Activated CD4-positive, alpha-beta T cell treated with anti-CD3 and anti-CD28 coated beads for 36 hours (primary cell): ENCODE measurements around the gene TUT4. TPM values are rescaled to one million over a fixed set of nuclear protein-coding genes. Genes with fewer than 3 reads are reported as not detected.
A peak's percentile ranks its signal among the peaks of the same experiment; 100 is the strongest.
"Not testable (repeated sequence)": the region's sequence is repeated elsewhere in the genome, so short reads cannot be mapped to it uniquely, and the experiment has no call there.

Experiments used
- ATAC-seq: fragments of 200-7000 bp; cut with Tn5 transposase; one replicate; pipeline ENCODE4 v1.10.0; 2021; ENCODE audit warnings: mild to moderate bottlenecking, moderate library complexity
- CTCF ChIA-PET: fragments of 350-600 bp; sonication (Branson Sonifier 250); formaldehyde crosslinking; loops from one replicate; lab custom pipeline; 2021; ENCODE audit warnings: antibody characterized with exemption; lab: Charles Lee
- POLR2A ChIA-PET: fragments of 350-600 bp; sonication (Branson Sonifier 250); formaldehyde crosslinking; loops from one replicate; lab custom pipeline; 2021; ENCODE audit warnings: antibody characterized with exemption, inconsistent platforms; lab: Charles Lee
- DNase-seq: peaks from one replicate; pipeline ENCODE4 v3.0.0-alpha.2; 2020
- H3K27ac Mint-ChIP-seq: one replicate; pipeline ENCODE4 v1.8.0; 2021; ENCODE audit warnings: mixed read lengths
- H3K27me3 Mint-ChIP-seq: one replicate; pipeline ENCODE4 v1.8.0; 2021; ENCODE audit warnings: mixed read lengths
- H3K36me3 Mint-ChIP-seq: one replicate; pipeline ENCODE4 v1.8.0; 2021; ENCODE audit warnings: low read depth, mixed read lengths
- H3K4me1 Mint-ChIP-seq: one replicate; pipeline ENCODE4 v1.8.0; 2021; ENCODE audit warnings: mixed read lengths
- H3K4me3 Mint-ChIP-seq: one replicate; pipeline ENCODE4 v1.8.0; 2021; ENCODE audit warnings: mild to moderate bottlenecking, moderate library complexity, mixed read lengths
- H3K9me3 Mint-ChIP-seq: one replicate; pipeline ENCODE4 v1.8.0; 2021; ENCODE audit warnings: low read depth, mixed read lengths
- intact Hi-C, 2 experiments: fragments of 100-400 bp; cut with DNase I in 1 of 2; cut with micrococcal nuclease in 1 of 2; formaldehyde crosslinking; loops; one replicate each; pipeline versions ENCODE4 v1.14.2 to v1.15.1; 2022 to 2024; cut with DNase I, micrococcal nuclease
- total RNA-seq, 2 experiments: library from RNA; stranded (reverse); gene quantifications; one replicate each; pipeline ENCODE4 v1.2.3, GENCODE V29; 2021

TUT4 gene
- total RNA-seq, 2 experiments from 2014 or later: 61.6 to 71.7 TPM

GRCh38 chr1:52592637-52593323, 39.9 kb upstream of the TUT4 start:
- ChIA-PET POLR2A (no interaction called here), CTCF (interaction anchor here (0.6 to 1.1 kb wide), 4 partner anchors 11 to 123 kb away, joined by 3 read pairs; no protein-coding TSS in a partner anchor)
- Mint-ChIP-seq H3K27ac (no peak overlapping the region), H3K4me1 (no peaks in the 10 kb centered on the region), H3K4me3 (no peak overlapping the region), H3K36me3 (no peaks in the 10 kb centered on the region), H3K9me3 (no peaks in the 10 kb centered on the region), H3K27me3 (no peaks in the 10 kb centered on the region)
- DNase-seq (no peak), ATAC-seq (no peak)
- intact Hi-C loops: no loop called here

GRCh38 chr1:52590266-52590665, 37.4 kb upstream of the TUT4 start:
- intact Hi-C loops: no loop called here

GRCh38 chr1:52588535-52588934, 35.6 kb upstream of the TUT4 start:
- CTCF ChIA-PET: no interaction called here
- Mint-ChIP-seq H3K4me1 (no peaks in the 10 kb centered on the region), H3K9me3 (no peaks in the 10 kb centered on the region), H3K36me3 (no peaks in the 10 kb centered on the region), H3K27me3 (no peaks in the 10 kb centered on the region), H3K27ac (no peak overlapping the region), H3K4me3 (no peak overlapping the region)
- no peak for DNase-seq
- POLR2A ChIA-PET: no interaction called here
- intact Hi-C loops: no loop called here
- no peak for ATAC-seq

More at GRCh38 chr1:52590266-52590665, 37.4 kb upstream of the TUT4 start:
- Mint-ChIP-seq H3K36me3 (no peaks in the 10 kb centered on the region), H3K4me1 (no peaks in the 10 kb centered on the region), H3K4me3 (no peak overlapping the region), H3K27me3 (no peaks in the 10 kb centered on the region), H3K9me3 (no peaks in the 10 kb centered on the region), H3K27ac (no peak overlapping the region)
- POLR2A ChIA-PET: no interaction called here
- DNase-seq (no peak), ATAC-seq (no peak)
- CTCF ChIA-PET: no interaction called here

GRCh38 chr1:52588027-52588426, 35.1 kb upstream of the TUT4 start:
- ChIA-PET POLR2A (no interaction called here), CTCF (no interaction called here)
- no peak overlapping the region for H3K4me3 Mint-ChIP-seq
- H3K27ac Mint-ChIP-seq: no peak overlapping the region
- no peak for DNase-seq
- H3K4me1 Mint-ChIP-seq: no peaks in the 10 kb centered on the region
- intact Hi-C loops: no loop called here
- no peaks in the 10 kb centered on the region for H3K9me3 Mint-ChIP-seq
- ATAC-seq: no peak
- H3K27me3 Mint-ChIP-seq: no peaks in the 10 kb centered on the region
- no peaks in the 10 kb centered on the region for H3K36me3 Mint-ChIP-seq

GRCh38 chr1:52585474-52585873, 32.6 kb upstream of the TUT4 start:
- no peak overlapping the region for H3K4me3 Mint-ChIP-seq
- ChIA-PET CTCF (interaction anchor here (0.6 kb wide), 2 partner anchors 31 to 44 kb away, joined by 3 read pairs; no protein-coding TSS in a partner anchor), POLR2A (no interaction called here)
- no peak for DNase-seq
- intact Hi-C loops: no loop called here
- no peaks in the 10 kb centered on the region for H3K4me1 Mint-ChIP-seq
- H3K27ac Mint-ChIP-seq: no peak overlapping the region
- H3K36me3 Mint-ChIP-seq: no peaks in the 10 kb centered on the region
- ATAC-seq: no peak
- no peaks in the 10 kb centered on the region for H3K27me3 Mint-ChIP-seq
- H3K9me3 Mint-ChIP-seq: no peaks in the 10 kb centered on the region

- Mint-ChIP-seq H3K27me3 (no peaks in the 10 kb centered on the region), H3K27ac (no peak overlapping the region), H3K4me3 (no peak overlapping the region), H3K36me3 (no peaks in the 10 kb centered on the region), H3K4me1 (peaks cover 10% of the 10 kb centered on the region), H3K9me3 (no peaks in the 10 kb centered on the region)
- POLR2A ChIA-PET: no interaction called here
- CTCF ChIA-PET: no interaction called here
- intact Hi-C loops: no loop called here
- ATAC-seq (no peak), DNase-seq (no peak)
These were observed 29.3 kb upstream of the TUT4 start for GRCh38 chr1:52582116-52582696.

- H3K9me3 Mint-ChIP-seq: no peaks in the 10 kb centered on the region
- ChIA-PET POLR2A (no interaction called here), CTCF (interaction anchor here (0.8 kb wide), 1 partner anchor 79 kb away, joined by 5 read pairs; no protein-coding TSS in a partner anchor)
- DNase-seq: no peak
- H3K27ac Mint-ChIP-seq: no peak overlapping the region
- intact Hi-C loops: no loop called here
- peaks cover 10% of the 10 kb centered on the region for H3K4me1 Mint-ChIP-seq
- H3K4me3 Mint-ChIP-seq: no peak overlapping the region
- ATAC-seq: no peak
- H3K27me3 Mint-ChIP-seq: no peaks in the 10 kb centered on the region
- H3K36me3 Mint-ChIP-seq: no peaks in the 10 kb centered on the region
These were observed 27.4 kb upstream of the TUT4 start for GRCh38 chr1:52580283-52580682.

- Mint-ChIP-seq H3K4me3 (no peak overlapping the region), H3K27ac (peak overlapping the region; percentile 4), H3K9me3 (no peaks in the 10 kb centered on the region), H3K27me3 (no peaks in the 10 kb centered on the region), H3K36me3 (no peaks in the 10 kb centered on the region), H3K4me1 (peaks cover 13% of the 10 kb centered on the region)
- intact Hi-C loops: no loop called here
- ChIA-PET CTCF (interaction anchor here (0.8 to 0.9 kb wide), 2 partner anchors 14 to 80 kb away, joined by 3 to 5 read pairs; no protein-coding TSS in a partner anchor), POLR2A (no interaction called here)
- no peak for DNase-seq
- no peak for ATAC-seq
These were observed 26.5 kb upstream of the TUT4 start for GRCh38 chr1:52579415-52579814.

- H3K27ac Mint-ChIP-seq, DNase-seq, intact Hi-C loops, H3K27me3 Mint-ChIP-seq, ATAC-seq, CTCF ChIA-PET, H3K9me3 Mint-ChIP-seq, POLR2A ChIA-PET, H3K4me3 Mint-ChIP-seq, H3K36me3 Mint-ChIP-seq: not testable (repeated sequence)
- peaks cover 16% of the 10 kb centered on the region for H3K4me1 Mint-ChIP-seq
These were observed 25.2 kb upstream of the TUT4 start for GRCh38 chr1:52578066-52578465.

- ChIA-PET CTCF (interaction anchor here (1.2 kb wide), 1 partner anchor 84 kb away, joined by 3 read pairs; no protein-coding TSS in a partner anchor), POLR2A (no interaction called here)
- no peak overlapping the region for H3K27ac Mint-ChIP-seq
- no peak overlapping the region for H3K4me3 Mint-ChIP-seq
- H3K36me3 Mint-ChIP-seq: no peaks in the 10 kb centered on the region
- no peaks in the 10 kb centered on the region for H3K27me3 Mint-ChIP-seq
- ATAC-seq (no peak), DNase-seq (no peak)
- peaks cover 16% of the 10 kb centered on the region for H3K4me1 Mint-ChIP-seq
- H3K9me3 Mint-ChIP-seq: no peaks in the 10 kb centered on the region
- intact Hi-C loops: no loop called here
These were observed 23.2 kb upstream of the TUT4 start for GRCh38 chr1:52576074-52576473.

- H3K27ac Mint-ChIP-seq: no peak overlapping the region
- CTCF ChIA-PET: no interaction called here
- H3K4me1 Mint-ChIP-seq: peaks cover 16% of the 10 kb centered on the region
- H3K27me3 Mint-ChIP-seq: no peaks in the 10 kb centered on the region
- no peak overlapping the region for H3K4me3 Mint-ChIP-seq
- no peaks in the 10 kb centered on the region for H3K9me3 Mint-ChIP-seq
- ATAC-seq: peak; percentile 74
- POLR2A ChIA-PET: no interaction called here
- DNase-seq: no peak
- intact Hi-C loops: no loop called here
- no peaks in the 10 kb centered on the region for H3K36me3 Mint-ChIP-seq
These were observed 21.7 kb upstream of the TUT4 start for GRCh38 chr1:52574594-52574993.

GRCh38 chr1:52572387-52572786, 19.5 kb upstream of the TUT4 start:
- Mint-ChIP-seq H3K27ac (no peak overlapping the region), H3K9me3 (no peaks in the 10 kb centered on the region), H3K4me3 (no peak overlapping the region), H3K4me1 (peaks cover 21% of the 10 kb centered on the region), H3K36me3 (no peaks in the 10 kb centered on the region), H3K27me3 (no peaks in the 10 kb centered on the region)
- ChIA-PET POLR2A (no interaction called here), CTCF (no interaction called here)
- intact Hi-C loops: no loop called here
- no peak for DNase-seq
- no peak for ATAC-seq
